Heart left ventricle (tissue), 13 donors: ENCODE measurements around the gene SLC22A23.

Source experiments
- CTCF ChIP-seq, 12 donors: fragments of 200-600 bp; sonication (generic) in 4 of 12; IDR thresholded peaks; one replicate each; pipeline versions ENCODE4 v1.5.0 to v1.8.0; 2018 to 2022; ENCODE audit warnings: antibody characterized with exemption in 12 of 12, mild to moderate bottlenecking in 5 of 12
- POLR2A ChIP-seq, 2 donors: fragments of 450-650 bp; IDR thresholded peaks; one replicate each; pipeline ENCODE4 v1.6.1; 2017; ENCODE audit warnings: antibody characterized with exemption in 2 of 2, mild to moderate bottlenecking in 2 of 2, moderate library complexity in 2 of 2
- donor health status: ischemic (EF 13 %, LVEDD 7.1; RV severe dilation, severe dysfunction).
- donor health status: DM: no; HTN: yes; CAD: no.
- donor health status: DM: no; HTN: no; CAD: no.
- donor health status: ischemic (EF 25% LVEDD 6.9; RV normal size, moderate dysfunction).
- donor health status: ischemic (EF 25% LVEDD 5.7; RV mildly dilated, moderate dysfunction).
- donor health status: ischemic (EF 35%, LVEDD 5.7; RV mildly dilated, moderate dysfunction).
- donor health status: nonischemic (EF 11% LVEDD 7.7; RV severe dilation, severe dysfunction).
- donor health status: DM: yes; HTN: yes; CAD: no.
- donor health status: PGD.
- donor health status: ischemic (EF 29% LVEDD 5.4; RV normal size, mild dysfunction).
- donor health status: nonischemic (EF 23%, LVEDD 6.1; RV moderate dilation, normal function).

- TF ChIP-seq CTCF (IDR thresholded peaks at IDR 0.05), result no peak
- TF ChIP-seq POLR2A (IDR thresholded peaks at IDR 0.05), result no peak
Observed at GRCh38 chr6:3287308-3287707, 169.5 kb downstream of the SLC22A23 start.
